ENCODE results near the gene CRTC3.
A peak's percentile ranks its signal among the peaks of the same experiment; 100 is the strongest.

Gene CRTC3

GRCh38 chr15:90564590-90564989, 34.9 kb downstream of the CRTC3 start:
- DNase-seq, result no peak

GRCh38 chr15:90565866-90566265, 36.1 kb downstream of the CRTC3 start:
- no peak for DNase-seq

- DNase-seq, result no peak
These were observed 40.9 kb downstream of the CRTC3 start for GRCh38 chr15:90570643-90571042.

GRCh38 chr15:90571063-90571541, 41.4 kb downstream of the CRTC3 start:
- no peak for DNase-seq

- DNase-seq, result peak in 1 of 5 donors; percentile 41
These were observed 43.2 kb downstream of the CRTC3 start for GRCh38 chr15:90572893-90573292.

GRCh38 chr15:90576711-90577389, 47.1 kb downstream of the CRTC3 start:
- no peak for DNase-seq

GRCh38 chr15:90579213-90579612, 49.5 kb downstream of the CRTC3 start:
- no peak for DNase-seq

- DNase-seq, result no peak
These were observed 50.4 kb downstream of the CRTC3 start for GRCh38 chr15:90580099-90580498.

GRCh38 chr15:90580541-90580940, 50.8 kb downstream of the CRTC3 start:
- no peak for DNase-seq

GRCh38 chr15:90580946-90581345, 51.2 kb downstream of the CRTC3 start:
- DNase-seq, result no peak

GRCh38 chr15:90581771-90582352, 52.1 kb downstream of the CRTC3 start:
- no peak for DNase-seq

GRCh38 chr15:90582553-90582952, 52.8 kb downstream of the CRTC3 start:
- no peak for DNase-seq

GRCh38 chr15:90583471-90584252, 53.9 kb downstream of the CRTC3 start:
- DNase-seq, result no peak

GRCh38 chr15:90584841-90585240, 55.1 kb downstream of the CRTC3 start:
- DNase-seq, result no peak

- DNase-seq, result no peak
These were observed 56.1 kb downstream of the CRTC3 start for GRCh38 chr15:90585863-90586262.

GRCh38 chr15:90586948-90587347, 57.2 kb downstream of the CRTC3 start:
- peak in 1 of 5 donors; percentile 61 for DNase-seq

GRCh38 chr15:90588427-90588826, 58.7 kb downstream of the CRTC3 start:
- no peak for DNase-seq

GRCh38 chr15:90591524-90591923, 61.8 kb downstream of the CRTC3 start:
- no peak for DNase-seq

- no peak for DNase-seq
These were observed 62.6 kb downstream of the CRTC3 start for GRCh38 chr15:90592131-90592881.

GRCh38 chr15:90593499-90594158, 63.9 kb downstream of the CRTC3 start:
- no peak for DNase-seq

GRCh38 chr15:90594301-90594738, 64.6 kb downstream of the CRTC3 start:
- DNase-seq, result peak; percentile 39 to 97 (median 61)

GRCh38 chr15:90595763-90596155, 66.0 kb downstream of the CRTC3 start:
- DNase-seq, result no peak

All from T-helper 1 cell (primary cell).